ENCODE data around the gene NEURL1.
"Not testable (repeated sequence)": the region's sequence is repeated elsewhere in the genome, so short reads cannot be mapped to it uniquely, and the experiment has no call there.

NEURL1 gene

GRCh38 chr10:103463499-103463898 is 30.0 kb upstream of the NEURL1 start:
- DNase-seq = no peak

GRCh38 chr10:103465411-103466179 is 27.9 kb upstream of the NEURL1 start:
- no peak for DNase-seq

- no peak for DNase-seq
Observed at GRCh38 chr10:103466734-103467133, 26.8 kb upstream of the NEURL1 start.

GRCh38 chr10:103467406-103467805 is 26.1 kb upstream of the NEURL1 start:
- no peak for DNase-seq

GRCh38 chr10:103469201-103469600 is 24.3 kb upstream of the NEURL1 start:
- DNase-seq = no peak

GRCh38 chr10:103470761-103471653 is 22.5 kb upstream of the NEURL1 start:
- peak; percentile 75 to 76 for DNase-seq

GRCh38 chr10:103472005-103472404 is 21.5 kb upstream of the NEURL1 start:
- no peak for DNase-seq

- no peak for DNase-seq
Observed at GRCh38 chr10:103473261-103473671, 20.2 kb upstream of the NEURL1 start.

GRCh38 chr10:103474077-103474476 is 19.4 kb upstream of the NEURL1 start:
- no peak for DNase-seq

- no peak for DNase-seq
Observed at GRCh38 chr10:103475437-103475836, 18.1 kb upstream of the NEURL1 start.

GRCh38 chr10:103476046-103476768 is 17.3 kb upstream of the NEURL1 start:
- no peak for DNase-seq

- no peak for DNase-seq
Observed at GRCh38 chr10:103478671-103479070, 14.8 kb upstream of the NEURL1 start.

- DNase-seq = no peak
Observed at GRCh38 chr10:103479135-103479534, 14.4 kb upstream of the NEURL1 start, which contains the start of gene CALHM3. TSS of gene CALHM3 (minus strand) at chr10:103479240. CDS start at chr10:103479032, 208 bp downstream.

- no peak for DNase-seq
Observed at GRCh38 chr10:103480521-103480920, 13.0 kb upstream of the NEURL1 start.

GRCh38 chr10:103481974-103482531 is 11.5 kb upstream of the NEURL1 start:
- DNase-seq = no peak

- DNase-seq = not testable (repeated sequence)
Observed at GRCh38 chr10:103486635-103487409, 6.7 kb upstream of the NEURL1 start.

- DNase-seq = no peak
Observed at GRCh38 chr10:103487410-103487708, 6.1 kb upstream of the NEURL1 start.

GRCh38 chr10:103490986-103491314 is 2.6 kb upstream of the NEURL1 start:
- DNase-seq = no peak

- no peak for DNase-seq
Observed at GRCh38 chr10:103491729-103492364, 1.7 kb upstream of the NEURL1 start.

GRCh38 chr10:103492655-103493261 is 747 bp upstream of the NEURL1 start:
- no peak for DNase-seq
